ENCODE results near the gene HS2ST1.

GRCh38 chr1:86933051-86933450 is 18.6 kb downstream of the HS2ST1 start:
- TF ChIP-seq, protein P1, sequence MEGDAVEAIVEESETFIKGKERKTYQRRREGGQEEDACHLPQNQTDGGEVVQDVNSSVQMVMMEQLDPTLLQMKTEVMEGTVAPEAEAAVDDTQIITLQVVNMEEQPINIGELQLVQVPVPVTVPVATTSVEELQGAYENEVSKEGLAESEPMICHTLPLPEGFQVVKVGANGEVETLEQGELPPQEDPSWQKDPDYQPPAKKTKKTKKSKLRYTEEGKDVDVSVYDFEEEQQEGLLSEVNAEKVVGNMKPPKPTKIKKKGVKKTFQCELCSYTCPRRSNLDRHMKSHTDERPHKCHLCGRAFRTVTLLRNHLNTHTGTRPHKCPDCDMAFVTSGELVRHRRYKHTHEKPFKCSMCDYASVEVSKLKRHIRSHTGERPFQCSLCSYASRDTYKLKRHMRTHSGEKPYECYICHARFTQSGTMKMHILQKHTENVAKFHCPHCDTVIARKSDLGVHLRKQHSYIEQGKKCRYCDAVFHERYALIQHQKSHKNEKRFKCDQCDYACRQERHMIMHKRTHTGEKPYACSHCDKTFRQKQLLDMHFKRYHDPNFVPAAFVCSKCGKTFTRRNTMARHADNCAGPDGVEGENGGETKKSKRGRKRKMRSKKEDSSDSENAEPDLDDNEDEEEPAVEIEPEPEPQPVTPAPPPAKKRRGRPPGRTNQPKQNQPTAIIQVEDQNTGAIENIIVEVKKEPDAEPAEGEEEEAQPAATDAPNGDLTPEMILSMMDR (conservative IDR thresholded peaks at IDR 0.05), result no peak
- no peak for TF ChIP-seq EZH2 (IDR thresholded peaks at IDR 0.05; ENCODE audit: low read depth)

Data from PC-9 (cell line).